GM19324 (cell line): ENCODE data around the gene FOXG1.

Source experiments
- ATAC-seq: cut with Tn5 transposase; IDR thresholded peaks from one replicate; pipeline ENCODE4 v1.9.1; 2021; ENCODE audit warnings: mild to moderate bottlenecking, moderate library complexity; ENCODE audit not compliant: unreplicated experiment, low FRiP score

The FOXG1 gene

GRCh38 chr14:28774764-28775735 is 8.5 kb downstream of the FOXG1 start:
- ATAC-seq: no peak

GRCh38 chr14:28776482-28777266 is 10.1 kb downstream of the FOXG1 start:
- no peak for ATAC-seq

GRCh38 chr14:28777471-28778137 is 11.0 kb downstream of the FOXG1 start:
- no peak for ATAC-seq

- no peak for ATAC-seq
These were observed 11.8 kb downstream of the FOXG1 start for GRCh38 chr14:28778138-28779117.

- ATAC-seq: no peak
These were observed 12.9 kb downstream of the FOXG1 start for GRCh38 chr14:28779456-28779855.

- no peak for ATAC-seq
These were observed 14.5 kb downstream of the FOXG1 start for GRCh38 chr14:28780843-28781820.

- no peak for ATAC-seq
These were observed 15.7 kb downstream of the FOXG1 start for GRCh38 chr14:28782301-28782700.

- ATAC-seq: no peak
These were observed 17.1 kb downstream of the FOXG1 start for GRCh38 chr14:28783664-28784063.

- ATAC-seq: no peak
These were observed 17.8 kb downstream of the FOXG1 start for GRCh38 chr14:28784096-28785048.

- no peak for ATAC-seq
These were observed 18.7 kb downstream of the FOXG1 start for GRCh38 chr14:28785096-28785952.

- ATAC-seq: no peak
These were observed 40.9 kb downstream of the FOXG1 start for GRCh38 chr14:28807518-28807917.

- no peak for ATAC-seq
These were observed 47.2 kb downstream of the FOXG1 start for GRCh38 chr14:28813810-28814209.
